ENCODE results near the gene BICRA.
A peak's percentile ranks its signal among the peaks of the same experiment; 100 is the strongest.

The BICRA gene

DNA sequence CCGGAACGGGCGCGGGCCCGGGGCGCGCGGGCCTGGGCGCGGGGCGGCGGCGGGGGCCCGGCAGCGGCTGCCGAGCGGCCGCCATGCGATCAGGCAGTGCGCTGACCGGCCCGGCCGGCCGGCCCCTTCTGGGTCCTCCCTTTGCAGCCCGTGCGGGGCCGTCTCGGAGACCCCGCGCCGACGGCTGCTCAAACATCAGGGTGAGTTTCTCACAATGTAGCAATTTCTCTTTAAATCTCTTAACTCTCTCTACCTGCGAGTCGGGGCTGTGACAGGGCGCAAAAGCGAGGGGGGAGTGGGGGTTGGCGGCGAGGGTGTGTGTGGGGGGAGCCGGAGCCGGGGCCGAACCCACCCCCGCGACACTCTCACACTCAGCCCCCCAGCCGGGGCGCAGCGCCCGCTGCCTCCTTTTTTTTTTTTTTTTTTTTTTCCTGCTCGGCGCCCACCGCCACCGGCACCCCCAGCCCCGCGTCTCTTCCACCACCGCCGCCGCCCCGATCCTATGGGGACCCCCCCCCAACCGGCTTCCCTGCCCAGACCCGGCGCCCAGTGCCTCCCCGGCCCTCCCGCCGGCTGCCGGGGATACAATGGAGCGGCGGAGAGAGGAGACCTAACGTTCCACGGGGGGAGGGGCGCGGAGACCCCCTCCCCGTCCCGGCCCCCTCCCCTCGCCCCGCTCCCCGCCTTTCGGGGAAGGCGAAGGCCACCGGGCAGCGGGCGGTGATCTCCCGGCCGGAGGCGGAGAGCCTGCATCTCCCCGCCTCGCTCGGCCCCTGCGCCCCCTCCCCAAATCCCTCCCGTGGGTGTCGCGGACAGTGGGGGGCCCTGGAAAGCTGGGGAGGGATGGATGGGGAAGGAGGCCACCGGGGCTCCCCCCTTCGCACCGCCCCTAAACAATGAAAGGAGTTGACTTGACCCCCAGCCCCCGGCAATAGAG, at the start of gene BICRA:
TSS of gene BICRA (plus strand) at position 166 of the 937 bp plus-strand sequence. CDS start 64,441 bp downstream, outside the sequence.
- TF ChIP-seq, protein P1, sequence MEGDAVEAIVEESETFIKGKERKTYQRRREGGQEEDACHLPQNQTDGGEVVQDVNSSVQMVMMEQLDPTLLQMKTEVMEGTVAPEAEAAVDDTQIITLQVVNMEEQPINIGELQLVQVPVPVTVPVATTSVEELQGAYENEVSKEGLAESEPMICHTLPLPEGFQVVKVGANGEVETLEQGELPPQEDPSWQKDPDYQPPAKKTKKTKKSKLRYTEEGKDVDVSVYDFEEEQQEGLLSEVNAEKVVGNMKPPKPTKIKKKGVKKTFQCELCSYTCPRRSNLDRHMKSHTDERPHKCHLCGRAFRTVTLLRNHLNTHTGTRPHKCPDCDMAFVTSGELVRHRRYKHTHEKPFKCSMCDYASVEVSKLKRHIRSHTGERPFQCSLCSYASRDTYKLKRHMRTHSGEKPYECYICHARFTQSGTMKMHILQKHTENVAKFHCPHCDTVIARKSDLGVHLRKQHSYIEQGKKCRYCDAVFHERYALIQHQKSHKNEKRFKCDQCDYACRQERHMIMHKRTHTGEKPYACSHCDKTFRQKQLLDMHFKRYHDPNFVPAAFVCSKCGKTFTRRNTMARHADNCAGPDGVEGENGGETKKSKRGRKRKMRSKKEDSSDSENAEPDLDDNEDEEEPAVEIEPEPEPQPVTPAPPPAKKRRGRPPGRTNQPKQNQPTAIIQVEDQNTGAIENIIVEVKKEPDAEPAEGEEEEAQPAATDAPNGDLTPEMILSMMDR (IDR thresholded peaks at IDR 0.05; ENCODE audit: insufficient read depth, missing control alignments), result no peak
- FAIRE-seq (no peak), DNase-seq (ENCODE audit: insufficient read length, low spot score) (peak; percentile 73)

DNA sequence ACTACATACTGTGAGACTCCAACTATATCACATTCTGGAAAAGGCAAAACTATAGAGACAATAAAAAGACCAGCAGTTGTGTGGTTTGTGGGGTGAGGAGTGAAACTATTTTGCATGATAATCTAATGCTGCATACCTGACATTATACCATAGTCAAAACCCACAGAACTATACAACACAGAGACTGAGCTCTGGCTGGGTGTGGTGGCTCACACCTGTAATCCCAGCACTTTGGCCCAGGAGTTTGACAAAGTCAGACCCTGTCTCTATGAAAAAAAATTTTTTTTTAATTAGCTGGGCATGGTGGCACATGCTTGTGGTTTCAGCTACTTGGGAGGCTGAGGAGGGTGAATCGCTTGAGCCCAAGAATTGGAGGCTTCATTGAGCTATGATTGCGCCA, 47.9 kb upstream of the BICRA start:
- FAIRE-seq (no peak), DNase-seq (ENCODE audit: insufficient read length, low spot score) (no peak)
- TF ChIP-seq, protein P1 (IDR thresholded peaks at IDR 0.05; ENCODE audit: insufficient read depth, missing control alignments), result no peak

DNA sequence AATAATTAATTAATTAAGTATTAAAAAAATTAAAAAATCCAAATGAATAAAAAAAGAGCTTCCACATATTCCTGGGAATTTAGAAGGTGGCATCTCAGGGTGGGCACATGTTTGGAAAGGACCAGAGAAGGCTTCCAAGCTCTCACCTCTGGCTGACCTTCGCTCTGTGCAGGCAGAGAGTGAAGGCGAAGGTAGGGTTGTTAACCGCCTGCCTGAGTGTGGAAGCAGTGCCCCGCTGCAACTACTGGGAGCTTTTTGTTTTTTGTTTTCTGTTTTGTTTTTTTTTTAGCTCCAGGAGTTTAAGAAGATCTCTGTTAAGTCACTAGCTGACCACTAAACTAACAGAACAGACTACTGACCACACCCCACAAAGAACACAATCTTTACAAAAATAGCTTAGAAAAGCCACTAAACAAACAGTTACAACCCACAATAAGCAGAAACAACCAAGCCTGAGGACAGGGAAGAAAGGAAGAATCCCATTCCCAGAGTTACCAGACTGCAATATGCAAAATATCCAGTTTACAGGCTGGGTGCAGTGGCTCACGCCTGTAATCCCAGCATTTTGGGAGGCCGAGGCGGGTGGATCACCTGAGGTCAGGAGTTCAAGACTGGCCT, 47.4 kb upstream of the BICRA start:
- no peak for DNase-seq (ENCODE audit: insufficient read length, low spot score)
- TF ChIP-seq, protein P1 (IDR thresholded peaks at IDR 0.05; ENCODE audit: insufficient read depth, missing control alignments), result no peak
- FAIRE-seq, result no peak

DNA sequence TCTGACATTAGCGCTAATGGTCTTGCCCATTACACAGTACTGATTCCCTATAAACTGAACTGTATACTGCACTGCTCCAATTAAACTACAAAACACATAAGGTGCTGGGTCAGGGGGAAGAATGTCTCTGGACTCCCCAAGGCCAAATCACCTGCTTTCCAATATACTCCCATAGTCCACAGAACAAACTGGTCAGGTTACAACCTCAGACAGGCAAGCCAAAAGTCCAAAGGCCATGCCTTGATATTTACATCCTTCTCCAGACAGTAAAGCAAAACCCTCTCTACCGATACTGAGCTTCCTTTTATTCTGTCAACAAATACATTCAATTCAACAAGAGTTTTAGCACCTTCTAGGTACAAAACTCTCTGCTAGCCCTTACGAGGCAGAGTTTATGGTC, 44.9 kb upstream of the BICRA start:
- DNase-seq (ENCODE audit: insufficient read length, low spot score) (no peak), FAIRE-seq (no peak)
- TF ChIP-seq, protein P1 (IDR thresholded peaks at IDR 0.05; ENCODE audit: insufficient read depth, missing control alignments), result no peak

DNA sequence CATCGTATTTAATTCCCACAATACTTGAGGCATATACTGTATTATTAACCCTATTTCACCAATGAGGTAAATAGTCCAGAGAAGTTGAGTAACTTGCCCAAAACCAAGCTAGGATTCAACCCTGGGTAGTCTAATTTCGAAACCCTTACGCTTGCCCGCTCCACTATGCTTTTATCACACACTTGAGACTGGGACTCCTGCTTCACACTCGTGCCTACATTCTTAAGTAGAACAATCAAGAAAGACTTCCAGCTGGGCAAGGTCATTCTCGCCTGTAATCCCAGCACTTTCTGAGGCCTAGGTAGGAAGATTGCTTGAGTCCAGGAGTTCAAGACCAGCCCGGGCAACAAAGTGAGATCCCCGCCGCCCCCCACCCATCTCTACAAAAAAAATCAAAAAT, 39.6 kb upstream of the BICRA start:
- DNase-seq (ENCODE audit: insufficient read length, low spot score), result no peak
- TF ChIP-seq, protein P1 (IDR thresholded peaks at IDR 0.05; ENCODE audit: insufficient read depth, missing control alignments), result no peak
- no peak for FAIRE-seq

DNA sequence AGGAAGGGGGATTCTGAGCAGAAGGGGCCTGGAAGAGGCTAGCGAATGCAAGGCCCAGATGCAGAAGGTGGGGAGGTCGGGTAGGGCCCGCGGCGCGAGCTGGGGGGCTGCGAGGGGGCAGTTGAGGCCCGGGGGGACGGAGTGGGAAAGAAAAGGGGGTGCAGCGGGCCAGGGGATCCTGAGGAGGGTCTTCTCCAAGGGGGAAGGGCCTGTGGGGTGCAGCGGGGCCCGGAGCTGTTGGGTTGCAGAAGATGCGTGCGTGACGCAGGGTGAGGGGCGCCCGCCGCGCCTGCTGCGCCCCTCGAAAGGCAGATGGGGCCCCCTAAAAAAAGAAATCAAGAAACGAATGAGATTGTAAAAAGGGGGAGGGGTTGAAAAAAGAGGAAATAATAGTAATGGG, 36.3 kb upstream of the BICRA start:
- FAIRE-seq (no peak), DNase-seq (ENCODE audit: insufficient read length, low spot score) (no peak)
- TF ChIP-seq, protein P1 (IDR thresholded peaks at IDR 0.05; ENCODE audit: insufficient read depth, missing control alignments), result no peak
